Stomach (tissue), 9 donors: ENCODE data around the gene DLG2. TPM values are rescaled to one million over a fixed set of nuclear protein-coding genes. Genes with fewer than 3 reads are reported as not detected.

Experiments used
- DNase-seq, 2 donors: peaks; one replicate each; pipeline versions ENCODE4 v3.0.0 to v3.0.0-alpha.2; 2013 to 2019
- H3K27ac ChIP-seq, 5 donors: fragments of 200-600 bp in 4 of 5; sonication (generic) in 4 of 5; one replicate each; pipeline ENCODE4 v1.5.1; 2013 to 2019; ENCODE audit warnings: mild to moderate bottlenecking in 1 of 5, moderate library complexity in 1 of 5
- H3K27me3 ChIP-seq, 3 donors: fragments of 200-600 bp; sonication (generic); one replicate each; pipeline ENCODE4 v1.5.1; 2017 to 2019; ENCODE audit warnings: mixed run types in 1 of 3
- H3K36me3 ChIP-seq, 4 donors: fragments of 200-600 bp; sonication (generic); 1 replicate in 3 of 4; 2 replicates in 1 of 4; pipeline ENCODE4 v1.5.1; 2016 to 2019
- H3K4me1 ChIP-seq, 4 donors: fragments of 200-600 bp; sonication (generic); one replicate each; pipeline ENCODE4 v1.5.1; 2016 to 2019
- H3K4me3 ChIP-seq, 4 donors: fragments of 200-600 bp; sonication (generic) in 3 of 4; one replicate each; pipeline ENCODE4 v1.5.1; 2016 to 2019; ENCODE audit warnings: mild to moderate bottlenecking in 1 of 4
- H3K9me3 ChIP-seq, 4 donors: fragments of 200-600 bp; sonication (generic); one replicate each; pipeline ENCODE4 v1.5.1; 2016 to 2019
- CTCF ChIP-seq, 7 experiments: fragments of 450-650 bp in 4 of 7; fragments of 200-600 bp in 3 of 7; sonication (generic) in 3 of 7; IDR thresholded peaks; one replicate each; pipeline ENCODE4 v1.5.1; 2016 to 2019; ENCODE audit warnings: antibody characterized with exemption in 7 of 7, control low read depth in 2 of 7, mild to moderate bottlenecking in 1 of 7
- EP300 ChIP-seq: sonication (generic); formaldehyde crosslinking; IDR thresholded peaks from one replicate; pipeline ENCODE4 v1.6.1; 2017; ENCODE audit warnings: antibody characterized with exemption
- POLR2A ChIP-seq, 4 donors: fragments of 450-650 bp; IDR thresholded peaks; one replicate each; pipeline ENCODE4 v1.6.1; 2016; ENCODE audit warnings: antibody characterized with exemption in 4 of 4, control low read depth in 2 of 4, mild to moderate bottlenecking in 1 of 4, moderate library complexity in 1 of 4
- POLR2AphosphoS5 ChIP-seq, 3 donors: sonication (generic); formaldehyde crosslinking; IDR thresholded peaks; one replicate each; pipeline ENCODE4 v1.6.1; 2016; ENCODE audit warnings: antibody characterized with exemption in 3 of 3
- WGBS, 5 donors: extraction: QIAGEN DNeasy Blood & Tissue Kit in 3 of 5; methylation state at CpG; one replicate each; pipeline versions ENCODE4 v1.1.5 to v1.1.7; 2013 to 2018; 5-methylcytosine and 5-hydroxymethylcytosine counted together
- intact Hi-C: fragments of 100-400 bp; cut with DNase I; formaldehyde crosslinking; loops from one replicate; pipeline ENCODE4 v1.15.1; 2023; ENCODE audit warnings: low total_unique reads
- polyA plus RNA-seq, 3 donors: library from polyadenylated mRNA; stranded (reverse); fragments of 200-250 nt; gene quantifications; one replicate each; pipeline ENCODE4 v1.2.3, GENCODE V29; 2013
- total RNA-seq, 5 donors: library from RNA; depleted of rRNA; stranded (reverse); fragments of >200 nt; gene quantifications; one replicate each; pipeline versions ENCODE4 v1.1.0 to v1.2.3, GENCODE V29; 2014 to 2016
- donor health status: healthy with polysubstance abuse.
- donor health status: Bipolar disorder and iron deficiency.
- donor health status: healthy.

Gene DLG2
- total and polyA plus RNA-seq, 8 donors, result 1.3 to 19.1 (median 3.5) TPM

- WGBS, 5 donors, result 44 to 71% (median 57%) methylated on average over 1 of the region's 1 CpG
- TF ChIP-seq CTCF (IDR thresholded peaks at IDR 0.05) (no peak), POLR2AphosphoS5 (IDR thresholded peaks at IDR 0.05) (no peak), EP300 (no peak), POLR2A (IDR thresholded peaks at IDR 0.05) (no peak)
- Histone ChIP-seq H3K9me3 (no peaks in the 10 kb centered on the region), H3K36me3 (no peaks in the 10 kb centered on the region), H3K27me3 (no peaks in the 10 kb centered on the region), H3K27ac (no peak overlapping the region), H3K4me1 (no peaks in the 10 kb centered on the region), H3K4me3 (no peak overlapping the region)
- DNase-seq, result no peak
- intact Hi-C loops, result loop anchor here (5.0 kb wide), 2 partner anchors 523 to 1098 kb away; no protein-coding TSS in a partner anchor
These were observed 1811.4 kb downstream of the DLG2 start for GRCh38 chr11:83815736-83816135.

DNA sequence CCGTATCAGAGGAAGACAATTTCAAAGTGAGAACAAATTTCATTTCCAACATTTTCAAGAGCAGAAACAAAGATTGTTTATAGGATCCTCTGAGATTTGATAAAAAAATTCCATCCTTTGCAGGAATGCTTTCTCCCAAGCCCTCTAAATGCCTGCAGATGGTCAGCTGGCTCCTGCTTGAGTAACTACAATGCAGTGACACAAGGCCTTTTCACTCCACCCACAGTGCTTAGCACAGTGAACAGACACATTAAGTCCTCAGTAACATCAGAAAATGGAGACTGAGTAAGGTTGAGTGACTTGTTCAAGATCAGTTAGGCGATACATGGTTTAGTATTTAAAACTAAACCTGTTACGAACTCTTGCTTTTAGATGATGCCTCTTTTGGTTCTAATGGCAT is 1813.8 kb downstream of the DLG2 start:
- no peak for DNase-seq
- TF ChIP-seq EP300, result no peak
- TF ChIP-seq POLR2AphosphoS5 (IDR thresholded peaks at IDR 0.05), result no peak
- TF ChIP-seq CTCF (IDR thresholded peaks at IDR 0.05), result no peak
- no peak for TF ChIP-seq POLR2A (IDR thresholded peaks at IDR 0.05)
- no peaks in the 10 kb centered on the region for H3K9me3 ChIP-seq
- H3K27ac ChIP-seq, result no peak overlapping the region
- H3K36me3 ChIP-seq, result no peaks in the 10 kb centered on the region
- WGBS, 5 donors, result 78 to 94% (median 93%) methylated on average over 3 of the region's 3 CpGs
- H3K4me1 ChIP-seq, result no peaks in the 10 kb centered on the region
- intact Hi-C loops, result no loop called here
- H3K4me3 ChIP-seq, result no peak overlapping the region
- no peaks in the 10 kb centered on the region for H3K27me3 ChIP-seq

DNA sequence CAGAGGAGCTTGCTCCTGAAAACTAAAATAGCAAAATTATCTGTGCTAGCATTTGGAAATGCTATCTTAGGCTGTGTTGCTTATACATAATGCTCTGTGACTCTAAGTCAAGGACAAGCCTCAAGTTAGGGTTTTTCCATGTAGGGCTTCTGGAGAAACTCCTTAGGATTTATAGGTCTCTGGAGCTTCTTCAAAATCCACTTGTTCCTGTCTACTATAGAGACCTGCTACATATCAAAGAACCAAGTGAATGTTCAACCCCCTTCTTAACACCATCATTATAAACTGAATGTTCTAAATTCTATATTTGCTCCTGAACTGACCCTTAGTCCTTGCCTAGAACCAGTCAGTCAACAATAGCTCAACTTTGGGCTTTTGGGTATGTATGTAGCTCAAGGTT is 1817.9 kb downstream of the DLG2 start:
- H3K4me1 ChIP-seq, result no peaks in the 10 kb centered on the region
- no peak for DNase-seq
- H3K27me3 ChIP-seq, result no peaks in the 10 kb centered on the region
- H3K9me3 ChIP-seq, result no peaks in the 10 kb centered on the region
- no peak for TF ChIP-seq CTCF (IDR thresholded peaks at IDR 0.05)
- H3K36me3 ChIP-seq, result no peaks in the 10 kb centered on the region
- intact Hi-C loops, result no loop called here
- no peak overlapping the region for H3K27ac ChIP-seq
- no peak overlapping the region for H3K4me3 ChIP-seq

GRCh38 chr11:83801799-83802198 is 1825.3 kb downstream of the DLG2 start:
- Histone ChIP-seq H3K36me3 (no peaks in the 10 kb centered on the region), H3K27ac (no peak overlapping the region), H3K4me3 (no peak overlapping the region), H3K4me1 (no peaks in the 10 kb centered on the region), H3K9me3 (no peaks in the 10 kb centered on the region), H3K27me3 (no peaks in the 10 kb centered on the region)
- TF ChIP-seq EP300 (no peak), POLR2AphosphoS5 (IDR thresholded peaks at IDR 0.05) (no peak), CTCF (IDR thresholded peaks at IDR 0.05) (no peak), POLR2A (IDR thresholded peaks at IDR 0.05) (no peak)
- intact Hi-C loops, result no loop called here
- WGBS, 5 donors, result 48 to 91% (median 77%) methylated on average over 1 of the region's 1 CpG
- DNase-seq, result no peak

GRCh38 chr11:83793310-83793709 is 1833.8 kb downstream of the DLG2 start:
- Histone ChIP-seq H3K36me3 (no peaks in the 10 kb centered on the region), H3K9me3 (no peaks in the 10 kb centered on the region), H3K4me1 (no peaks in the 10 kb centered on the region), H3K27ac (no peak overlapping the region), H3K27me3 (no peaks in the 10 kb centered on the region), H3K4me3 (no peak overlapping the region)
- TF ChIP-seq CTCF (IDR thresholded peaks at IDR 0.05) (no peak), EP300 (no peak), POLR2A (IDR thresholded peaks at IDR 0.05) (no peak), POLR2AphosphoS5 (IDR thresholded peaks at IDR 0.05) (no peak)
- WGBS, 5 donors, result 51 to 61% (median 59%) methylated on average over 2 of the region's 2 CpGs
- intact Hi-C loops, result no loop called here
- DNase-seq, result no peak
